ENCODE data around the gene ANGPTL2.

The ANGPTL2 gene

DNA sequence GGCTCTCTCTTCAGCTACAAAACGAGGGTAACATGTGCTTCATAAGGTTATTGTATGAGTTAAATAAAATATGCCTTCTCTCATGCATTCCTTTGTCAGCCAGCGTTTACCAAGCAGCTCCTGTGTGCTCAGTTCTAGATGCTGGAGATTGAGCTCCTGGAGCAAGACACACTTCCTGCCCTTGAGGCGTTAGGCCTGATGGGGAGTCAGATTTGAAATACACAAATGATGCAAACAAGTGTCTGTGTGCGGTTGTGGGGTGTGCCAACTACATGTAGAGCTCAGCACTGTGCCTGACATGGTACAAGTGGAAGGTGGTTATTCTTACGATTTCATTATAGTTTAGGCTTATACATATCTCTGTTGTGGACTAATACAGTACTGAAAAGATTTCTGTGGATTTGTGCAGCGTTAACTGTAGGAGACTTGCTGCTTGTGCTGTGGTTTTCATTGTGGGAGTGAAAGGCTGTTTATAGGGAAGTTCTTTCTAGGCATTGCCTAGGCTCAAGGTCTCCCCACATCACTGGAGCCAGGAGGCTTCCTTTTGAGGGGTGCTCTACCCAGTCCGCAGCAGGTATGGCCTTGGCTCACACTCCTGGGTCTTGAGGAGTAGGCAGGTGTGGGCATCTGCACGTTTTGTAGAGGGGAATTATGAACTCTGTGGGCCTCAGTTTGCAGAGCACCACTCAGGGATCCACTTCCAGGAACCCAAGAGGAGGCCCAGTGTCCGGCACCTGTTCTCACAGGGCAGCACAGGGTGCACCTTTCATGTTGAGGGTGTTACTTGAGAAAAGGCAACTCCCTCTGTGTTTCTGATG, 39.8 kb upstream of the ANGPTL2 start:
- no peak for TF ChIP-seq EZH2 (IDR thresholded peaks at IDR 0.05; ENCODE audit: borderline replicate concordance, low read length)
- no peak for TF ChIP-seq CTCF (IDR thresholded peaks at IDR 0.05; ENCODE audit: low read length)
- H3F3A ChIP-seq (ENCODE audit: insufficient read depth, low read length): no peaks in the 10 kb centered on the region
- H3K9ac ChIP-seq (ENCODE audit: low read length): no peak overlapping the region
- no peaks in the 10 kb centered on the region for H3K36me3 ChIP-seq (ENCODE audit: insufficient read depth, low read length)
- H3K27ac ChIP-seq (ENCODE audit: low read depth, low read length, poor library complexity, severe bottlenecking): no peak overlapping the region
- no peak overlapping the region for H3K4me3 ChIP-seq (ENCODE audit: low read depth, low read length, poor library complexity, severe bottlenecking)
- H3K4me2 ChIP-seq (ENCODE audit: low read length): no peak overlapping the region
- no peak overlapping the region for H2AFZ ChIP-seq (ENCODE audit: low read length)
- no peaks in the 10 kb centered on the region for H4K20me1 ChIP-seq (ENCODE audit: insufficient read depth, low read length)
- no peaks in the 10 kb centered on the region for H3K9me3 ChIP-seq (ENCODE audit: low read length)
- H3K4me1 ChIP-seq (ENCODE audit: insufficient read depth, low read length, severe bottlenecking): peaks cover 15% of the 10 kb centered on the region
- H3K79me2 ChIP-seq (ENCODE audit: insufficient read depth, low read length): no peaks in the 10 kb centered on the region
- H3K27me3 ChIP-seq (ENCODE audit: insufficient read depth, low read length): no peaks in the 10 kb centered on the region
- no peaks in the 10 kb centered on the region for H3K9me2 ChIP-seq (ENCODE audit: low read depth, low read length)

DNA sequence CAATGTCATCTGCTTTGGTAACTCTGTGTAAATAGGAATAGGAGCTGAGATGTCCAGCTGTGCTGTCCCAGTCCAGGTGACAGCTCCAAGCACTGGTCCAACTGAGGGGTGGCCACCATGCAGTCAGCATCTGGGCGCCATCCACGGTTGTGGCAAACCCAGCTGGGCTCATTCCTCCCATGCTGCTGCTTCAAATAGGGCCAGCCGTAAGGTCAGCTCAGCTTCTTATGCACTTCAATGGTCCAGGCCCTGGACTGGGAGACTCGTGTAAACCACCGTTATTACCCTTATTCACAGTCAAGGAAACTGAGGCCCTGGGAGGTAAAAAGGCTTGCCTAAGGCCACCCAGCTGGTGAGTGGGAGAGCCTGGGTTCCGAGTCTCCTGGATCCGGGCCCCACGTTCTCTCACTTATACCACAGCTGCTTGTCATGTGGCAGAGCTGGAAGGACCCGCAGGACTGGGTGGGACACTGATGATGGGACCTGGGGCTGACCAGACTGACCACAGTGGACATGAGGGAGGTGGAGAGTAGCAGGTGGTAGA, 38.7 kb upstream of the ANGPTL2 start:
- TF ChIP-seq CTCF (IDR thresholded peaks at IDR 0.05; ENCODE audit: low read length) (no peak), EZH2 (IDR thresholded peaks at IDR 0.05; ENCODE audit: borderline replicate concordance, low read length) (no peak)

DNA sequence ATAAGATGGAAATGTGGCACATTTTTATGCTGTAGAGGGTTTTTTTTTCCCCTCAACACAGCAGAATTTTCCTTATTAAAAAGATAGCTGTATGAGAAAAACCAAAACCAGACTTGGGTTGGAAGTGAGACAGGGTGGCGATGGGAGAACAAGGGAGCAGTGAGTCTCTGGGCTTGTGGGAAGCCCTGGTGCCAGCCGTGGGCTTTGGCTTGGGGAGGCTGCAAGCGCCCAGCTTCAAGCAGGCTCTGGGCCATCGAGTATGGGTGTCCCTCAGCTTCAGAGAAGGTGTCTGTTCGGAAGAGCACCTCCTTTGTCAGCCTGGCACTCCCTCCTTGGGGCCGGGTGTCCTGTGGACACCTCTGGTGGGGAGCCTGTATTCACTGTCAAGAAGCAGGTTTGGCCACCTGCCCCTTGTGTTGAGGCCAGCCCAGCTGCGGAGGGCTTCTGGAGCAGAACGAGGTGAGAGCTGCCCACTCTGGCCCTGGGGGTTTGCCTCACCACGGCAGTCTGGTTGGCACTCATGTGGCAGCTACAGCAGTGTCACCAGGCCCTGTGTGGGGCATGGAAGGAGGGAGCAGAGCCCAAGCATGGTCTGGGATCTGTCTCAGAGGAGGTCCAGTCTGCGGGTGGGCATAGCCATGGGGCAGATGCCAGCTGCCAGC, 37.6 kb upstream of the ANGPTL2 start:
- no peak overlapping the region for H3K4me3 ChIP-seq (ENCODE audit: low read depth, low read length, poor library complexity, severe bottlenecking)
- H3K27me3 ChIP-seq (ENCODE audit: insufficient read depth, low read length): no peaks in the 10 kb centered on the region

More for the DNA sequence above, 38.7 kb upstream of the ANGPTL2 start:
- H2AFZ ChIP-seq (ENCODE audit: low read length): no peak overlapping the region
- no peaks in the 10 kb centered on the region for H3F3A ChIP-seq (ENCODE audit: insufficient read depth, low read length)
- no peaks in the 10 kb centered on the region for H3K27me3 ChIP-seq (ENCODE audit: insufficient read depth, low read length)
- H4K20me1 ChIP-seq (ENCODE audit: insufficient read depth, low read length): no peaks in the 10 kb centered on the region
- H3K4me1 ChIP-seq (ENCODE audit: insufficient read depth, low read length, severe bottlenecking): peaks cover 4% of the 10 kb centered on the region
- no peaks in the 10 kb centered on the region for H3K79me2 ChIP-seq (ENCODE audit: insufficient read depth, low read length)
- no peak overlapping the region for H3K4me3 ChIP-seq (ENCODE audit: low read depth, low read length, poor library complexity, severe bottlenecking)
- no peaks in the 10 kb centered on the region for H3K9me2 ChIP-seq (ENCODE audit: low read depth, low read length)
- H3K4me2 ChIP-seq (ENCODE audit: low read length): no peak overlapping the region
- H3K9ac ChIP-seq (ENCODE audit: low read length): no peak overlapping the region
- H3K36me3 ChIP-seq (ENCODE audit: insufficient read depth, low read length): no peaks in the 10 kb centered on the region
- no peaks in the 10 kb centered on the region for H3K9me3 ChIP-seq (ENCODE audit: low read length)
- H3K27ac ChIP-seq (ENCODE audit: low read depth, low read length, poor library complexity, severe bottlenecking): no peak overlapping the region

More for the DNA sequence above, 37.6 kb upstream of the ANGPTL2 start:
- TF ChIP-seq CTCF (IDR thresholded peaks at IDR 0.05; ENCODE audit: low read length) (no peak), EZH2 (IDR thresholded peaks at IDR 0.05; ENCODE audit: borderline replicate concordance, low read length) (no peak)
- Histone ChIP-seq H3K4me1 (ENCODE audit: insufficient read depth, low read length, severe bottlenecking) (no peaks in the 10 kb centered on the region), H3K9ac (ENCODE audit: low read length) (no peak overlapping the region), H4K20me1 (ENCODE audit: insufficient read depth, low read length) (no peaks in the 10 kb centered on the region), H3K27ac (ENCODE audit: low read depth, low read length, poor library complexity, severe bottlenecking) (no peak overlapping the region), H2AFZ (ENCODE audit: low read length) (no peak overlapping the region), H3K36me3 (ENCODE audit: insufficient read depth, low read length) (no peaks in the 10 kb centered on the region), H3K79me2 (ENCODE audit: insufficient read depth, low read length) (no peaks in the 10 kb centered on the region), H3K9me3 (ENCODE audit: low read length) (no peaks in the 10 kb centered on the region), H3K4me2 (ENCODE audit: low read length) (no peak overlapping the region), H3K9me2 (ENCODE audit: low read depth, low read length) (no peaks in the 10 kb centered on the region), H3F3A (ENCODE audit: insufficient read depth, low read length) (no peaks in the 10 kb centered on the region)
